GM18907 (cell line): ENCODE data around the gene OR9Q1.

Experiments used
- ATAC-seq: cut with Tn5 transposase; IDR thresholded peaks from one replicate; pipeline ENCODE4 v1.9.1; 2021; ENCODE audit warnings: mild to moderate bottlenecking, moderate library complexity; ENCODE audit not compliant: unreplicated experiment

OR9Q1 gene

GRCh38 chr11:58227956-58228615 is 204.4 kb downstream of the OR9Q1 start:
- ATAC-seq: no peak
